Islet precursor cell (in vitro differentiated cells): ENCODE measurements around the gene ARHGAP25.

ENCODE experiments used
- DNase-seq: peaks from one replicate; pipeline ENCODE4 v3.0.0-alpha.2; 2018

The ARHGAP25 gene

GRCh38 chr2:68720665-68721064 is 13.9 kb upstream of the ARHGAP25 start:
- no peak for DNase-seq

DNA sequence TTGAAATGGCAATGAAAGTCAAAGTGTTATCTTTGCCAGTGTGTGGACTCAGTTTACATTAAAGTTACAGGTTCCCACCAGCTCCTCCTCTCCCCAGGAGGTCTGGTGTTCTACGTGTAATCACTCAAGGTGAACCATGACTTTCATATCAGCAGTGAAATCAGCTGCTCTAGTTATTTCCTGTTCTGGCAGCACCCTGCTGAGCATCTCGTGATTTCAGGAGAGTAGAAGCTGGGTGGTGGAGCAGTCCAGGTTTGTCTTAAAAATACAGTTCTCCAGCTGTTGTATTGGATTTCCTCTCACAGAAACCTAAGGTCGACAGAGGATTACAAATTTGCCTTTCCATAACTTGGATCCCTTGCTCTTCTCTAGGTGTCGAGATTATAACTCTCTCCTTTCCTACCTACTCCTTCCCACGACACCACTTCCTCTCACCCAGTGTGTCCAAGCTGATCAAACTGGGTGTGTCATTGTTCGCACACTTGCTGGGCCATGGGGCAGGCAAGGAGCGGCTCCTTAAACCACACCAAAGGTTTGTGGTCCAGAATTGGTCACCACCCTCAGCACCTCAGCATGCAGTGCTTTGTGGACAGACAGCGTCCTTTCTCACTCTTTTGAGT is 13.0 kb upstream of the ARHGAP25 start:
- DNase-seq: no peak

DNA sequence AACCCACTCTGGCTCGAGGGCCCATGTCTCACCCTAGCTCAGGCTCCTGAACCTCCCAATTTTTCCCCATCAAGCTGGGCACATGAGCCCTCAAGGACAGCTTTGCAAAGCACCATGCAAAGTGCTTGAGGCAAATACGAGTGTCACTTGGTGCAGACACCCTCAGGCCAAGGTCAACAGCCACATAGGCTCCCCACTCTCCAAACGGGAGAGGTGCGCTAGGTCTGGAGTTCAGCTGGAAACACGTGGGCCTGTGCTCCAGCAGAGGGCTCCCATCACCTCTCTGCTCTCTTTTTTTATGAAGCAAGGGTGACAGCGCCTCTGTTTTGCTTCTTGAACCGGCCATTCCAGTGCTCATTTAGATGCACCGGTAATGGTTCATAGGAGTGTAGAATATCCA is 11.9 kb upstream of the ARHGAP25 start:
- no peak for DNase-seq

- no peak for DNase-seq
Observed at GRCh38 chr2:68723181-68723580, 11.4 kb upstream of the ARHGAP25 start.

- no peak for DNase-seq
Observed at GRCh38 chr2:68726100-68726499, 8.5 kb upstream of the ARHGAP25 start.

- DNase-seq: no peak
Observed at GRCh38 chr2:68726608-68727367, 7.8 kb upstream of the ARHGAP25 start.

- DNase-seq: no peak
Observed at GRCh38 chr2:68727683-68728375, 6.8 kb upstream of the ARHGAP25 start.

- no peak for DNase-seq
Observed at GRCh38 chr2:68730828-68731227, 3.8 kb upstream of the ARHGAP25 start.

DNA sequence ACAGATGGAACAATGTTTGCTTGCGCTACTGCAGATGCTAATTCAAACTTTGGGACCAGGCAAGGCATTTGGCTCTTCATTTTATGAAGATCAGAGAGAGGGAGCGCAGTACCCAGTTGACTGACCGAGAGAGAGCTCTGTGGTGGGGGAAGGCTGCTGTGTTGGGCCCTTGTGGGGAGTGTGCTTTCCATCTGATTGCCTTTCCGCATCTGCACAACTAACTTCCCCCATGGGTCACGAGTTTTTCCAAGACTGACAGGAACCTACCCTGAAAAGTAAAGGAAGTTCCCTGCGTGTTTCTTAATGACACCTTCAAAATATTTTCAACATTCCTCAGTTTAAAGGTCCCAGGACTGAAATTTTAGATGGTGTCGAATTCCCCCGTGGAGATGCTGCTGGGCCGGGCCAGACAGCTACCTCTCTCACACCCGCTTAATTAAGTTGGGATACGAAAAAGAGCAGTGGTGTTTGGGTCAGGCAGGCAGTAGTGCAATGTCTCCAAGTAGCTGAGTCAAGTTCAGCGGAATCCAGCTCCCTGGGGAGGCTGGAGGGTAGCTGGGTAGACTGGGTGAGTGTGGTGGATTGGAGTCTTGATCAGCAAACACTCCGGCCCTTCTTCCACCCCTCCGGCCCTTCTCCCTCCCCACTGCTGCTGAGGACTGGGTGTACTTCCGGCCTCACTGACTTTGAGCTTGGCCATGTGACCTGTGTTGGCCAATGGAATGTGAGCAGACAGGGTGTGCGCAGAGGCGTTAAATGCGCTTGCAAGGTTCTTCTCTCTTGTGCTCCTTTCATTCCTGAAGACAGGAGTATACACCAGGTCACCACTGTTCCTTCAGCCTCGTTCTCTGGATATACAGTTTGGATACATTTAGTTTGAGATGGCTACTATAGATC is 2.3 kb upstream of the ARHGAP25 start:
- DNase-seq: no peak

DNA sequence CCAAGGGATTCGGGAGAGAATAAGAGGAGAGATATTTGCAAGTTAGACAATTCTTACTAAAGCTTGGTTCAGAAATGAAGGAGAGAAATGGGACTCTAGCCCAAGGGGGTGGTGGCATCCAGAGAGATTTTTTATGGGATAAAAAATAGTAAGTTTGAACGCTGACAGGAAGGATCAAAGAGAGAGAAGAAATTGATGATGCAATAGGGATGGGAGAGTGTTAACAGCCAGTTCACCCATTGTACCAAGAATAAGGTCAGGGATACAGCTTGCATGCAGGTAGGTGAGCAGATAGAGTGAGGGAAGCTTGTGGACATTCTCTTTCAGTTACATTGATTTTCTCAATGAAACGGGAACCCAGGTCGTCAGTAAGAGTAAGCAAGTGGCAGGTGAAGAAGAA is 1.2 kb upstream of the ARHGAP25 start:
- no peak for DNase-seq

GRCh38 chr2:68734176-68734575 is 435 bp upstream of the ARHGAP25 start:
- no peak for DNase-seq

GRCh38 chr2:68736086-68736485 is 1.5 kb downstream of the ARHGAP25 start:
- DNase-seq: no peak

- DNase-seq: no peak
Observed at GRCh38 chr2:68737711-68738110, 3.1 kb downstream of the ARHGAP25 start.

DNA sequence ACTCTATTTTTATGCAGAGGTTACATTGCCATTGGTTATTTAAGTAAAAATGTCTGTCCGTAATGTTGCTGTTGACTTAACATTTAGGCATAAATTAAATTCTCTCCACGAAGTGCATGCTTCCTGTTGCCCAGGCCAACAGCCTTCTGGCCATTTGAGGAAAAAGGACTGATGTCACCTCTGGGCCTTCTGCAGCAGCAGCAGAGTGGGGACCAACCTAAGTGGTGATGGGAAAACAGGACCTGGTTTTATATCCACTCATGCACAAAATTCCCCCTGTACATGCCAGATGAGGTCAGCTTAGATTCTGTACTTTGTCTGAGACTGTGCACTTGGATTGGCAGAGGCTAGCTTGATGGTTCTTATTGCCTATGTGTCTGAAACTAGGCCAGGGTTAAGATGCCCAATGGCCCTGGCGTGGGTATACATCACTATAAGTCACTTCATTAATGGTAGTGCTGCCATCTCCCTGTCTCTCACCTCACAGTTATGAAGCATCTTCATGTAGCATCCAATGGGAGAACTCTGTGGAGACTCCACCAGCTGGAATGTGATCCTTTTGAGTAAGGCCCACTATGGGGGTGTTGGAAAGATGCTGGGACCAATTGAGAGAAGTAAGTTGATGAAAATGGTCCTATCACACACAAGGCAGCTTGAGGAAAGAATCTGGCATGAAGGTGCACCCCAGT is 4.4 kb downstream of the ARHGAP25 start:
- no peak for DNase-seq

DNA sequence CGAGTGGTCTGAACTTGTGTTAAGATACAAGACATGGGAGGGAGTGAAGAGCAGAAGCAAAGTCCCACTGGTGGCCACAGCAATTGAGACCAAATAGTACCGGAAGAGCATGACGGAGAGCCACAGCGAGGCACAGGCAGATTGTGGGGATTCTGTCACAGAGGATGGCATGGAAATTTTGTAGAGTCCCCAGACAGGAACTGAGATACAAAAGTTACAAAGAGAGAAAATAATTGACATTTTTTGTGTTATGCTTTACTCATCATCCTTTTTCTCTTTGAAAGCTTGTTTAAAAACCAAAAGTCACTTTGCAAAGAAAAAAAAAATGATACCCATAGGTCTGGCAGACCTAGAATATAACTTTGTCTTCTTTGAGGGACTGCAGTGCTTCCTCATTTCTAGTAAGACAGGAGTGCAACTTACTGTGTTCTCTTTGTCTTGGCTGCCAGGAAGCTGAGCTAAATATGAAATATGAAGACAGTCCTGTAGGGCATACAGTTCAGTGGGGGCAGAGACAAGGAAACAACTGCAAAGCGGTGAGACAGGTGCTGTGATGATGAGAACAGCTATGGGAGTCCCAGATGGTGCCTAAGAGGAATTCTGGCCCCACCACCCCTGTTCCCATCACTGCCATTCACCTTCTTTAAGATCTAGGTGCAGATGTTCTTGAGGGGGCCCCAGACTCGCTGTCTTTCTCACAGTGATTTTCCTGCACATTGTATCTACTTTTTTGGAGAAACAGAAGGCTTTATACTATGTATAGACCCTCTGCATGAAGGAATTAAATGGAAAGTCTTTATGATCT is 5.2 kb downstream of the ARHGAP25 start:
- DNase-seq: no peak

DNA sequence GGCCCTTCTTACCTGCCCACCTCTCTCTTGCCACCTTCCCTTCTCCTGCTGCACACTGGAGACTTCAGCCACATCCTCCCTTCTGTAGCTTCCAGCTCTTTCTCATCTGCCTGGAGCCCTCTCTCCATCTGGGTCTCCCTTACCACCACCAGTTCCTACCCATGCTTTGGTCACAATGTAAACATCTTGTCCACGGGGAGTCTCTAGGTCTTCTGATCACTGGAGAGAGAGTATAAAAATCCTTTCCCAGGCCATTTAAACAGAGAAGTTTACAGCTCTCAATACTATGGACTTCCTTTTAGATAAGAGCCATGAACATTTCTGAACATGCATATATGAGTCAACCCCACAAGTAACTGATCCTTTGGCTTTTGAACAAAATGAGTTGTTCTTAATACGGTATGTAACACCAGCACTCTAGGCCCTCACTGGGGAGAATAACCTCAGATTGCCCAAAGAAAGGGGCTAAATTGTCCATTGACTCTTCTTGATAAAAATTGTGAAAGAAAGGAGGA is 5.8 kb downstream of the ARHGAP25 start:
- no peak for DNase-seq

GRCh38 chr2:68741238-68741637 is 6.6 kb downstream of the ARHGAP25 start:
- DNase-seq: no peak

DNA sequence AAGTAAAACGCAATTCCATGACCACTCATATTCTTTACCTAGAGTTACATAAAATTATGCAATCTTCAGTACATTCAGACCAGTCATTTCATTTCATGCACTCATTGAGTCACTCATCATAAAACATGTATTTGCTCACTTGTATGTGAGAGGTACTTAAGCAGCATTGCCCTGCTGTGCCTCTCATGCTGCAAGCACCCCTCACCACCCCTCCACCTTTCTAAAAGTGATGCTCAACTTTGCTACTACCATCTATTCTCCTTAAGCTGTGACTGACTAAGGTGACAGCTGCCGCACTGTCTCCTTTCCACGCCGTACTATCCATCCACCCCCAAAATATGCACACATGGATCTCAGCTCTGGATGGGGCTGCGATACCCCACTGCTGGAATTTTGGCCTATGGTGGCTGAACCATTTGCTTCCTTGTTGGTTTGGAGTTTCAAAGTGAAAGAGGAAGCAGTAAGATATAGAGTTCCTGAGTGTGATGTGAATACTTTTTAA is 7.2 kb downstream of the ARHGAP25 start:
- no peak for DNase-seq

DNA sequence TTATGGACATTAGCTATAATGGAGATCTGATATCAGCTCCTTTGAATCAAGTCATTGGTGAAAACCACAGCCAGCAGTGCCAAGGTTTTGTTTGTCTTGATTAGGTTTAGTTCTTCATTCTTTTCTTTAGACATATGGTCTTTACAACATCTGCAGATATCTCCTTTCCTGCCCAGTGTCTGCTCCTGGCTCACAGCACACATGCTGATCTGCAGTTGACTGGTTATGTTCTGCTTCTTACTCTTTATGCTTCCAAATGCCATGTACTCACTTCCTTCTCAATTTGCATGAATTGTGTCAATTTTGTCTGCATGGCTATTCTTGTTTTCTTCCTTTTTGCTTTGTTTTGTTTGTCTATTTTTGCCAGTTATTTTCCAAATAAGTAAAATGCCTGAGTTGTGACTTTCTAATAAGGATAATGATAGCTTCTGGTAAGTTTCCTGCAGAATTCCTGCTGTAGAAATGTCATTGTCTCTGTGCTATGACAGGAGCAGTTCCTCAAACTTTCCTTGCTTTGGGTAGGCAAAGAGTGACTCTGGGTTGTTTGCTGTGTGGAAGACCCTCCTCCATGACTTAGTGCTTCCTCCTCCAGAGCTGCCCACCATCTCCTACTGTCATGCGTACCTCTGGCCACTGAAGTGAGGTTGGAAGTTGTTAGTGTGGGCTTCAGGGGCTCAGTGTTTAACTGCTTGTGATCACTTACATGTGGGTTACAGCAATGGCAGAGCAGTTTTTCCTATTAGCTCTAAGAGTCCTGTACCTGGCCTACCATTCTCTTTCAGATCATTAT is 8.2 kb downstream of the ARHGAP25 start:
- no peak for DNase-seq

DNA sequence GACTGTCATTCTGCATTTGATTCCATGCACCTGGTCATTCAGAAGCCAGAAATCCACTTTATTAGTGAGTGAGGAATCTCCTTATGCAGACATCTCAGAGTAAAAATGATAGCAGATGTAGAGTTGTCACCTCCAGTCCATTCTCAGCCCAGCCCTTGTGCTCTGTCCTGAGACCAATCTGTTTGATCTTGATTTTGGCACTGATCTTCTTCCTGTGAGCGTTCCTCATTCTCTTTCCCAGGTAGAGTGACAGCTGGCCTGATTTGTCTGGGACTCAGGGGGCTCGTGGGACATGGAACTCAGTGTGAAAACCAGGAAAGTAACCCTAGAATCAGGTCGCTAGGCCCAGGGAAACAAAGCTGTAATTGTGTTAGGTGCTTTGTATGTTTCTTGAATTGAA is 8.9 kb downstream of the ARHGAP25 start:
- no peak for DNase-seq
